ENCODE data around the gene ECI2. TPM values are rescaled to one million over a fixed set of nuclear protein-coding genes. Genes with fewer than 3 reads are reported as not detected.
A peak's percentile ranks its signal among the peaks of the same experiment; 100 is the strongest.

The ECI2 gene
- total and polyA plus RNA-seq, 2 donors (not counting 1 experiment from before 2014, with no cell fraction given): 15.2 to 28.3 TPM

DNA sequence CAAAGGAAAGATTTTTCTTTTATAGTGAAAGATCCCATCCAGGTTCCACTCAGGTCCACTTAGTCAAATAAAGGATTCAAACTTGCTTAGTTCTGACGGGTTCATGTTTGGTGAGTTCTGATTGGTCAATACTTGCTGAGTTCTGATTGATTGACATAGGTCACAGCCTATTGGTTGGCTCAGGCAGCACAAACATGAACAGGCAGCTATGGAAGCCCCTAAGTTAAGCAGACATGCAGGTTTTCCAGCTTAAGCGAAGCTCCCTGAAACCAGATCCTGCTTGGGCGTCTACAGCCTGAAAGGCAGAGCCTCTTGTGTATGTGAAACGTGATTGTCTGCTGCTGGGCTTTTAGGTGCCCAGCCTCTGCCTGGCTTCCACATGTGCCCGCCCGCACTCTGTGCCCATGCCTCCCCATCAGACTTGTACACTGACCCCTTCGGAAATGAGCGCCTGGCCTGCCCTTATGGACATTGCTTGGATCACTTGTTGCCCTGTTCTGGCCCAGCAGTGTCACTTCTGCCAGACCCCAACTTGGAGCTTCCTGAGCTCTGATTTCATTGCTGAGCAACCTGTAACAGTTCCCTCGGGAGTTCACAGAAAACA, 45.4 kb upstream of the ECI2 start:
- H3K4me2 ChIP-seq (replicated peaks; ENCODE audit: low read depth, low read length, poor library complexity, severe bottlenecking): no peak overlapping the region
- no peak for ATAC-seq (ENCODE audit: low read depth)
- no peaks in the 10 kb centered on the region for H3K36me3 ChIP-seq (replicated peaks in 1 of 2; ENCODE audit: control extremely low read depth in 1 of 2, control insufficient read depth in 1 of 2, extremely low read depth in 1 of 2, insufficient read depth in 2 of 2, low read length in 1 of 2)
- no peak overlapping the region for H3K27ac Mint-ChIP-seq
- peaks cover 0 to 10% (median 3%) of the 10 kb centered on the region in 4 experiments for H3K27me3 ChIP-seq (replicated peaks in 1 of 4; ENCODE audit: control extremely low read depth in 1 of 4, control insufficient read depth in 3 of 4, insufficient read depth in 4 of 4, low read length in 3 of 4)
- no peak overlapping the region for H3K9ac ChIP-seq (ENCODE audit: low read length)
- H4K20me1 ChIP-seq (ENCODE audit: control insufficient read depth, insufficient read depth, low read length, poor library complexity, severe bottlenecking): no peaks in the 10 kb centered on the region
- no peak overlapping the region for H3K4me3 Mint-ChIP-seq
- H3K4me1 ChIP-seq (ENCODE audit: control insufficient read depth in 2 of 2, insufficient read depth in 2 of 2, low read length in 2 of 2): no peaks in the 10 kb centered on the region
- TF ChIP-seq, protein P1, sequence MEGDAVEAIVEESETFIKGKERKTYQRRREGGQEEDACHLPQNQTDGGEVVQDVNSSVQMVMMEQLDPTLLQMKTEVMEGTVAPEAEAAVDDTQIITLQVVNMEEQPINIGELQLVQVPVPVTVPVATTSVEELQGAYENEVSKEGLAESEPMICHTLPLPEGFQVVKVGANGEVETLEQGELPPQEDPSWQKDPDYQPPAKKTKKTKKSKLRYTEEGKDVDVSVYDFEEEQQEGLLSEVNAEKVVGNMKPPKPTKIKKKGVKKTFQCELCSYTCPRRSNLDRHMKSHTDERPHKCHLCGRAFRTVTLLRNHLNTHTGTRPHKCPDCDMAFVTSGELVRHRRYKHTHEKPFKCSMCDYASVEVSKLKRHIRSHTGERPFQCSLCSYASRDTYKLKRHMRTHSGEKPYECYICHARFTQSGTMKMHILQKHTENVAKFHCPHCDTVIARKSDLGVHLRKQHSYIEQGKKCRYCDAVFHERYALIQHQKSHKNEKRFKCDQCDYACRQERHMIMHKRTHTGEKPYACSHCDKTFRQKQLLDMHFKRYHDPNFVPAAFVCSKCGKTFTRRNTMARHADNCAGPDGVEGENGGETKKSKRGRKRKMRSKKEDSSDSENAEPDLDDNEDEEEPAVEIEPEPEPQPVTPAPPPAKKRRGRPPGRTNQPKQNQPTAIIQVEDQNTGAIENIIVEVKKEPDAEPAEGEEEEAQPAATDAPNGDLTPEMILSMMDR (IDR thresholded peaks at IDR 0.05): no peak
- no peak for TF ChIP-seq EZH2 (IDR thresholded peaks at IDR 0.05; ENCODE audit: borderline replicate concordance, insufficient read depth, low read depth, low read length, poor library complexity, severe bottlenecking)
- no peaks in the 10 kb centered on the region for H3K9me3 Mint-ChIP-seq (ENCODE audit: insufficient read depth)
- no peak overlapping the region for H2AFZ ChIP-seq (ENCODE audit: insufficient read depth, low read depth, low read length, poor library complexity, severe bottlenecking)
- intact Hi-C loops (cut with micrococcal nuclease): no loop called here
- POLR2A ChIA-PET: no interaction called here
- CTCF ChIA-PET: interaction anchor here (1.1 kb wide), 1 partner anchor 29 kb away, joined by 3 read pairs; no protein-coding TSS in a partner anchor
- 89% methylated on average over 8 of the region's 9 CpGs for WGBS (ENCODE audit: insufficient coverage)
- no peak overlapping the region for H3K4me3 ChIP-seq (ENCODE audit: control extremely low read depth in 1 of 5, extremely low read depth in 1 of 5, insufficient read depth in 1 of 5, low read depth in 2 of 5, low read length in 4 of 5)
- H3K4me1 Mint-ChIP-seq: no peaks in the 10 kb centered on the region
- no peak overlapping the region for H3K27ac ChIP-seq (ENCODE audit: low read length in 2 of 2)
- H3K27me3 Mint-ChIP-seq: peaks cover 37% of the 10 kb centered on the region
- peak; percentile 17 for DNase-seq
- H3K79me2 ChIP-seq (ENCODE audit: control insufficient read depth, insufficient read depth, low read length): no peaks in the 10 kb centered on the region
- H3K9me3 ChIP-seq (ENCODE audit: control extremely low read depth in 1 of 3, control insufficient read depth in 2 of 3, insufficient read depth in 1 of 3, low read length in 2 of 3): no peaks in the 10 kb centered on the region

DNA sequence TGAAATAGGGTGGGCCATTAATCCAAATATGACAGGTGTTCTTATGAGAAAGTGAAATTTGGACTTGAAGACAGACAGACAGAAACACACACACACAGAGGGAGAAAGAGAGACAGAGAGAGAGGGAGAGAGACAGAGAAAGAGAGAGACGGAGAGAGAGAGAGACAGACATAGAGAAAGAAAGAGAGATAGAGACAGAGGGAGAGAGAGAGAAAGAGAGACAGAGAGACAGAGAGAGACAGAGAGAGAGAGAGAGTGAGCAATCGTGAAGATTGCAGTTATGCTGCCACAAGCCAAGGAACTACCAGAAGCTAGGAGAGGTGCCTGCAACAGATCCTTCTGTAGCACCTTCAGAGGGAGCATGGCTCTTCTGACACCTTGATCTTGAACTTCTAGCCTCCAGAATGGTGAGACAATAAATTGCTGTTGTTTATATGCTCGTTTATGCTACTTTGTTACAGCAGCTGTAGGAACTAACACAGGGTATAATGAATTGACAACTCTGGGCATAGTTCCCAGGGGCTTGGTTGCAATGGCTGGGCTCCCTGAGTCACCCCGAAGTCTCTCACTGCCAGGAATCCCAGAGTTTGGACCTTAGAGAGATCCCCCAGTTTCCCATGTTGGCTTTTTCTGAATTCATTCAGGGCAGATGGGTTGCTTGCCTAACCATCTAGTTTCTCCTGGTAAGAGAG, 44.7 kb upstream of the ECI2 start:
- Histone ChIP-seq H3K27ac (ENCODE audit: low read length in 2 of 2) (no peak overlapping the region), H3K4me2 (replicated peaks; ENCODE audit: low read depth, low read length, poor library complexity, severe bottlenecking) (no peak overlapping the region), H3K36me3 (replicated peaks in 1 of 2; ENCODE audit: control extremely low read depth in 1 of 2, control insufficient read depth in 1 of 2, extremely low read depth in 1 of 2, insufficient read depth in 2 of 2, low read length in 1 of 2) (no peaks in the 10 kb centered on the region), H3K9ac (ENCODE audit: low read length) (no peak overlapping the region), H3K4me1 (ENCODE audit: control insufficient read depth in 2 of 2, insufficient read depth in 2 of 2, low read length in 2 of 2) (no peaks in the 10 kb centered on the region), H3K9me3 (ENCODE audit: control extremely low read depth in 1 of 3, control insufficient read depth in 2 of 3, insufficient read depth in 1 of 3, low read length in 2 of 3) (no peaks in the 10 kb centered on the region), H4K20me1 (ENCODE audit: control insufficient read depth, insufficient read depth, low read length, poor library complexity, severe bottlenecking) (no peaks in the 10 kb centered on the region), H3K79me2 (ENCODE audit: control insufficient read depth, insufficient read depth, low read length) (no peaks in the 10 kb centered on the region), H3K27me3 (replicated peaks in 1 of 4; ENCODE audit: control extremely low read depth in 1 of 4, control insufficient read depth in 3 of 4, insufficient read depth in 4 of 4, low read length in 3 of 4) (peaks cover 0 to 6% (median 3%) of the 10 kb centered on the region in 4 experiments), H3K4me3 (ENCODE audit: control extremely low read depth in 1 of 5, extremely low read depth in 1 of 5, insufficient read depth in 1 of 5, low read depth in 2 of 5, low read length in 4 of 5) (no peak overlapping the region), H2AFZ (ENCODE audit: insufficient read depth, low read depth, low read length, poor library complexity, severe bottlenecking) (no peak overlapping the region)
- Mint-ChIP-seq H3K4me1 (no peaks in the 10 kb centered on the region), H3K9me3 (ENCODE audit: insufficient read depth) (no peaks in the 10 kb centered on the region), H3K4me3 (no peak overlapping the region), H3K27me3 (peaks cover 34% of the 10 kb centered on the region), H3K27ac (no peak overlapping the region)
- ChIA-PET CTCF (no interaction called here), POLR2A (no interaction called here)
- TF ChIP-seq, protein P1 (IDR thresholded peaks at IDR 0.05): no peak
- no peak for TF ChIP-seq EZH2 (IDR thresholded peaks at IDR 0.05; ENCODE audit: borderline replicate concordance, insufficient read depth, low read depth, low read length, poor library complexity, severe bottlenecking)
- intact Hi-C loops (cut with micrococcal nuclease): no loop called here
- no peak for ATAC-seq (ENCODE audit: low read depth)
- WGBS (ENCODE audit: insufficient coverage): 84% methylated on average over 4 of the region's 4 CpGs
- DNase-seq: no peak

Measured in B cell (primary cell).